ENCODE results near the gene ZFAND2B.

DNA sequence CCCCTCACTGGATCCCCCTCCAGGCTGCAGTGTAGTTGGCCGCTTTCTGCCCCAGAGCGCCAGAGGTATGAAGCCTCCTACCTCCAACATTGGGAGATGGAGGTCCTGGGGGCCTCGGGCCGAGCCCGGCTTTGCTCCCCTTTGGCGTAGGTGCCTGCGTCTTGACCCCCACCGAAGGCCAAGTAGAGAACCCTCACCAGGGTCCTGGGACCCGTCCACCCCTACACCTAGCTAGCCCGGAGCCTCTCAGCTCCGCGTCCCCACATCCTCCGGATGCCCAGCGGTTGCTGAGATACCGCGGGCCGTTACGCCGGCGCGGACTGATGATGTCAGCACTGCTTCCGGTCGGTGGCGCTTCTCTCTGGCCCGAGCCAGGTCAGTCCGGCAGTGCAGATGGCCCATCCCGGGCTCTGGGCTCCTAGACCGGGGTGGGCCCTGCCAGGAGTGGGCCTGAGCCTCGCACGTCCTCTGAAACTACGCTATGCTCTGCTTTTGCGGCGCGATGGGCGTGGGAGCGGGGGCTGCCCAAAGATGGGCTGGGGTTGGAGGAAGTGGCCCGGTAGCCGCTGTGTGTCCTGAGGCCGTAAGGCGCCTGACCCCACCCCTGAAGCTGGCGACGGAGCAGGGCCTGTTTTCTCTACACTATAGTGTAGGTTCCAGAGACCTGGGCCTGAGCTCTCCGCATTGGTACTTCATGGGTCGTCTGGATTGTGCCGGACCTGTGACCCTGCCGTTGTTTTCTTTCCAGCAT lies 38.7 kb downstream of the ZFAND2B start, which contains the start of the genes GLB1L and STK16:
- TF ChIP-seq, protein P1, sequence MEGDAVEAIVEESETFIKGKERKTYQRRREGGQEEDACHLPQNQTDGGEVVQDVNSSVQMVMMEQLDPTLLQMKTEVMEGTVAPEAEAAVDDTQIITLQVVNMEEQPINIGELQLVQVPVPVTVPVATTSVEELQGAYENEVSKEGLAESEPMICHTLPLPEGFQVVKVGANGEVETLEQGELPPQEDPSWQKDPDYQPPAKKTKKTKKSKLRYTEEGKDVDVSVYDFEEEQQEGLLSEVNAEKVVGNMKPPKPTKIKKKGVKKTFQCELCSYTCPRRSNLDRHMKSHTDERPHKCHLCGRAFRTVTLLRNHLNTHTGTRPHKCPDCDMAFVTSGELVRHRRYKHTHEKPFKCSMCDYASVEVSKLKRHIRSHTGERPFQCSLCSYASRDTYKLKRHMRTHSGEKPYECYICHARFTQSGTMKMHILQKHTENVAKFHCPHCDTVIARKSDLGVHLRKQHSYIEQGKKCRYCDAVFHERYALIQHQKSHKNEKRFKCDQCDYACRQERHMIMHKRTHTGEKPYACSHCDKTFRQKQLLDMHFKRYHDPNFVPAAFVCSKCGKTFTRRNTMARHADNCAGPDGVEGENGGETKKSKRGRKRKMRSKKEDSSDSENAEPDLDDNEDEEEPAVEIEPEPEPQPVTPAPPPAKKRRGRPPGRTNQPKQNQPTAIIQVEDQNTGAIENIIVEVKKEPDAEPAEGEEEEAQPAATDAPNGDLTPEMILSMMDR (optimal IDR thresholded peaks at IDR 0.05 in 1 of 3, IDR thresholded peaks at IDR 0.05 in 1 of 3, conservative IDR thresholded peaks at IDR 0.05 in 1 of 3; ENCODE audit: extremely low read depth in 1 of 3, insufficient read depth in 2 of 3, low read length in 3 of 3) = no peak
- no peak for TF ChIP-seq EZH2 (IDR thresholded peaks at IDR 0.05; ENCODE audit: low read length)
